GM18858 (cell line): ENCODE data around the gene ZNF362.

Experiments
- ATAC-seq: cut with Tn5 transposase; IDR thresholded peaks from one replicate; pipeline ENCODE4 v1.9.1; 2021; ENCODE audit not compliant: unreplicated experiment

The ZNF362 gene

GRCh38 chr1:33342041-33342723 is 85.9 kb downstream of the ZNF362 start:
- ATAC-seq = no peak

DNA sequence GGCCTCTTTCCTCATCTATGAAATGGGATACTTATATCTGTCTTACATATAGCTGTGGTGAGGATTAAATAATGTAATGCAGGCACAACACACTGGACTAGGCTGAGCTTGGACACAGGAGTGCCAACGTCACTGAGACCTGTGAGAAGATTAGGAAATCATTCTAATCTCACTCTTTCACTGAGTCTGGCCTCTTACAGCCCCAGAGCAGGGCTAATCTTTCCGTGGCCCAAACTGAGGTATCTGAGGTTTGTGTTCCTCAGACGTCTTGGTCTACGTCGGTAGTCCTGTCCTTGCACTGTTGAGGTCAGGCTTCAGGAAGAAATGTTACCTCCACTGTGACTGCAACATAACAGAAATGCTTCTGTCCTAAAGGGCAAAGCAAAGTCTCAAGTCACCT is 87.2 kb downstream of the ZNF362 start:
- ATAC-seq = no peak

DNA sequence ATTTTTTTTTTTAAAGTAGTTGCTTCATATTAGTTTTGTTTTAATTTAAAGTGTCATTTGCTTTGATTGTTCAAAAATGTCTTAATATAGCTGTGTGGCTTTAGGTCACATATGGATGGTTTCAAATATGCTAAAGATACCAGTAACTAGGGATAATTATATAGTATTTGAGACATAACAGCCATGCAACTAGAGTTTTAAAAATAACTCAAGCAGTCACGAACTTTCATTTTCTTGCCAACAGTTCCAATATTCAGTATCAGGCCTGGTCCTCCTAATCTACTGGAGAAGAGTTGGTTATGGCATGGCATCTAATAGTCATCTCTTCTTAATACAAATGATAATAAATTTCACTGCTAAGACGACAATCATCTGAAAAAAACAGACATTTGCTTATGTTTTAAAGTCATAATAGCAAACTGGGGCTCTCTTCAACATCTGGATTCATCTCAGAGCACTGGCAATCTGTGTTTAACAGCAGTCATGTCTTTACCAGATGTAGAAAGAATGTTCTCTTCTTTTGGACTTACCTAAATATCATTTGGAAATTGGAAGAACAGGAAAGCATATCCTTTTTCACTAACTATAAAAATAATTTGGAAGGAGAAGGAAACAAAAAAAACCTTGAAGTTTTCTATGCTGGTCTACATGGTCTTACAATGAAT is 88.7 kb downstream of the ZNF362 start:
- no peak for ATAC-seq

- no peak for ATAC-seq
Measured at GRCh38 chr1:33346533-33346926, 90.2 kb downstream of the ZNF362 start.

DNA sequence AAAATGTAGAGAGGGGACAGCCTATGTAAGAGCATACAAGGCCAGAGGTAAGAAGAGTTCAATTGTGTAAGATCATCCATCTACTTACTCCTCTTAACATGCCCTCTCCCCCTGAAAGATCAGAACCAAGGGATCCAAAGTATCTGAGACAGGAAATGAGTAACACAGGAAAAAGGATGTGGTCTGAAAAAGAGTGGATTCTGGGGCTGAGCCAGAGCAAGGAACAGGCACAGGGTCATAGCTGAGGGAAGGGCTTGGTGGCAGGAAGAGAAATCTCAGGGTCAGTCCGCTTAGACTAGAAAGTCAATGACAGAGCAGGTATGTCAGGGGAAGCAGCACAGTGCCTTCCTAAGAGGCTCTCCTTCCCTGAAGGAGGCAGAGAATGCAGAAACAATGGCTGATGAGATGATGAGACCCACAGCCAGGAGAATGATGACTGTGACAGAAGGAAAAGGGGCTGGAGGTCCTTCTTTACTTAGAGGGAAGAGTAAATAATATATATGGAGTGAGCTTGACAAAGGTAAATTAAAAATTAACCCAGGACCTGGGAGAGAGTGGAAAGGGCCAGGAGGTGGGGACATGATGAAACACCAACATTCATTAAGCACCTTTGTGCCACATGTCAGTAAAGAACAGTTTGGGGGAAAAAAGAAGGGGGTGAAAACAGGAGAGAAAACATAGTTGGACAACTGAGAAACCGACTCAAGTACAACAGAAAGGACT is 90.8 kb downstream of the ZNF362 start:
- no peak for ATAC-seq

DNA sequence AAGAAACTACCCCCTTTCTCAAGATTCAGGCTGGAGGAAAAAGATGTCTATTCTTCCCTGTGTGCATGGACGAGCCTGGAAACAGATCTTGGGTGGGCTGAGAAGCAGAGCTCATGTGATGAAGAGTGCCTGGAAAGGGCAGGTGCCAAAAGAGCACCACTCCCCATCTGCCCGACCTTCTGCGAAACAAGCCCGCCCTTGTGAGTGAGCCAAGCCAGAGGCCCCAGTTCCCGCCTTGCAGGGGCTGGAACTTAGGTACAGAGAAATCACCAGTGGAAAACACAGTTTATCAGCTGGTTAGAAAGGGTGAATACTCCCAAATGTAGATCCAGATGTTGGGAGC is 91.3 kb downstream of the ZNF362 start:
- ATAC-seq = no peak

DNA sequence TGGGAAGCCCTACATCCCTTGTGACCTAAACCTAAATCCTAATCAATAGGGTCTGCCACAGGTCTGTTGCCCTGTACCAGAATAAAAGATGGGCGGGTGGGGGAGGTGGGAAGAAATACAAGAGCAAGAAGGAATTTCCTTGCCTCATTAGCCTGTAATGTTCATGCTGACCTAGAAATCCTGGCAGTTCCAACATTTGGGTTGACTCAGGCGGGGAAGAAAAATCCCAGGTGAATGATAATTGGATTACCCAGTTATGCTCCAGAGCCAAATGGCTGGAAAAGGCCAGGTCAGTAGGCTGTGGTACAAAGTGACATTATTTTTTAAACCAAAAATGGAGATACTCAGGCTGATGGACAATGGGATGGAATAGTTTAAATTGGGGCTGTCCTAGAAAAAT is 91.9 kb downstream of the ZNF362 start:
- no peak for ATAC-seq

DNA sequence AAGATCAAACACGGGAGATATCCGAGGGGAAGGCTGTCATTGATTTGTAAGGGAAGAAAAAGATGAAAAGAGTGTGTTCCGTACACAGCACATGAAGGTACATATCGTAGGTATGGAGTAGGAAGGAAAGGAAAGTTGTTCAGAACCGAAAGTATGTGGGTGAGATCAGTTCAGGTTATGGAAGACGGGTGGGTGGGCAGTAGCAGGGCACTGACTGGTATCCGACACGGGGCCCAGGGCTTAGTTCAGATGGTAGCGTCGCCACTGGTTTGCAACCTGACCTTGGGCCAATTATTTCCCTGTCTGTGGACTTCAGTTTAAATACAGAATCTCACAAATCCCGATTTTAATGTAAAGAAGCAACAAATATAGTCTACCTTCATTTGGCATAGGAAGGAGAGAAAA is 92.4 kb downstream of the ZNF362 start:
- ATAC-seq = no peak

- ATAC-seq = peak; percentile 16
Measured at GRCh38 chr1:33349081-33349759, 92.9 kb downstream of the ZNF362 start.

DNA sequence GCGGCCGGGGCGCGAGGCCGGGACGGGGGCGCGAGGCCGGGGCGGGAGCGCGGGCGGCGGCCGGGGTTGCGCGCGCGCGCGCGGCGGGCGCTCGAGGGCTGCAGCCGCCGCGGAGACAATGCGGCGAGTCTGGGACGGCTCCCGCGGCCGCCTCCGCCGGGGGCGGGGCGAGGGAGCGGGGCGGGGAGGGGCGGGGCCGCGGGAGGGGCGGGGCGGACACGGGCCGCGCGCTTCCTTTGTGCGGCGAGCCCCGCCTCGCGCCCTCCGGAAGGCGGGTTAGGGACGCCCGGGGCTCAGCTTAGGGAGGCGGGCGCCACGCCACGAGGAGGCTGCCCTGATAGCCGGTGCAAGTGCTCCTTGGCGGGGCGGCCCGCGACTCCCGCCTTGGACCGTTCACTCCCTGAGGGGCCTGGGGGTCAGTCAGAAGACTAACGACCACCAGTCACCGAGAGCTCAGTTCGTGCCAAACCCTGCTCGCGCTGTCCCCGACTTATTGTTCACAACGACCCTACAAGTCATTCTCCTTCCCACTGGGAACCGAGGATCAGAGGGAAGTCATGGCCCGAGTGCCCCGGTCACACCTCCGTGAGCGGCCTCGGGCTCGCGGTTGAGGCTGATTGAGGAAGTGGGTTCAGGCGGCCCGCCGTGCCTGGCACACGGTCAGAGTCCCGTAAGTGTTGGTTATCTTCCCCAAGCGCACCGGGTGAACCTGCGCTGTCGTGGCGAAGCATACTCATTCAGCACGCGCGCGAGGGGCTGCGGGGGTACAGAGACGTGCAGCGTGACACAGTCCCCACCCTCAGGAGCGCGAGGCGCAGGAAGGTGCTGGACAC is 93.7 kb downstream of the ZNF362 start:
- peak; percentile 52 for ATAC-seq
